HUES64 (cell line): ENCODE data around the gene ZDHHC14.
"Not testable (repeated sequence)": the region's sequence is repeated elsewhere in the genome, so short reads cannot be mapped to it uniquely, and the experiment has no call there.

ENCODE experiments used
- H3K27ac ChIP-seq: 2 replicates; pipeline ENCODE4 v1.7.0; 2013; ENCODE audit warnings: low read depth, low read length, inconsistent platforms
- H3K27me3 ChIP-seq: 2 replicates; pipeline ENCODE4 v1.6.1; 2013; ENCODE audit warnings: mild to moderate bottlenecking, low read length; ENCODE audit not compliant: insufficient read depth
- H3K36me3 ChIP-seq: 2 replicates; pipeline ENCODE4 v1.6.1; 2013; ENCODE audit warnings: mild to moderate bottlenecking, low read length; ENCODE audit not compliant: insufficient read depth
- H3K4me1 ChIP-seq: 2 replicates; pipeline ENCODE4 v1.6.1; 2013; ENCODE audit warnings: mild to moderate bottlenecking, low read length, moderate library complexity; ENCODE audit not compliant: insufficient read depth
- H3K4me3 ChIP-seq: 2 replicates; pipeline ENCODE4 v1.5.1; 2013; ENCODE audit warnings: mild to moderate bottlenecking, low read length, moderate library complexity
- H3K9ac ChIP-seq: 2 replicates; pipeline ENCODE4 v1.6.1; 2013; ENCODE audit warnings: mild to moderate bottlenecking, low read depth, low read length
- H3K9me3 ChIP-seq: 2 replicates; pipeline ENCODE4 v1.6.1; 2013; ENCODE audit warnings: low read depth, low read length; ENCODE audit not compliant: insufficient read depth
- WGBS: fragments of 150-250, 120-280 bp; methylation state at CpG from one replicate; pipeline ENCODE4 v1.1.7; 2013; ENCODE audit warnings: missing lambda C conversion rate; 5-methylcytosine and 5-hydroxymethylcytosine counted together

The ZDHHC14 gene

DNA sequence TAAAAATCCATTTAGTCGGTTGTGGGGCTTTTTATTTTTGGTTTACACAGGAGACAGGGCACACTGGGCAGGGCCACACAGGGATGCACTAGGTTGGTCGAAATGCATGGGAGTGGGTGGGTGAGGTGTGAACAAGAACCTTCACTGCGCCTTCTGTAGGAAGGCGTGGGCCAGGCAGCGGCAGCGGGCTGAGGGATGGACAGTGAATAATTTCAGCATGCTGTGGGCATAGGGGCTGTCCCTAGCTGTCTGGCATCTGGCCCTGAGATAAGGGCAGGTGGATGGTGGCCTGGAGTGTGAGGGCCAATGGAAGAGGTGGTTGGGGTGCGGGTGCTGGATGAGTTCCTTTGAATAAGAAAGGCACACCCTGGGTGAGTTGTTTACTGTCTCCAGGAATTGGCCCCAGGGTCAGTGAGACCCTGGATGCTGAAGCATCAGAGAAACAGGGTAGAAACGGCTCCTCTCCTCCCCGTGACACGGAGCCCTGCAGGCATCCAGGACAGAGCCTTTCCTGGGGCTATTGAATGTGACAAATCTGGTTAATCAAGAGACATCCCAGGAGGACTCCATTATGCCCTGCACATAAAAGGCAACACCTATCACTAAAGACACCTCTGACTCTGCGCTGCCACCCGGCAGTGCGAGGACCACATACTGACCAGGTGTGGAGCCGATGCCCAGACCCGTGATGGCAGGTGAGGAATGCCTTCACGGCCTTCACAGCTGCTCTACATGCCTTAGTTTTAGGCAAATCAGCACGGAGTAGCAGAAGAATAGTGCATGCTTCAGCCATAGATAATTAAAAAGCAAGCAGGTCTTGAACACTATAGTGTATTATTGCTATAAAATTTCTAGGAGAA, 319.0 kb downstream of the ZDHHC14 start:
- H3K9ac ChIP-seq: no peak overlapping the region
- 54% methylated on average over 17 of the region's 17 CpGs for WGBS
- H3K27ac ChIP-seq: no peak overlapping the region

DNA sequence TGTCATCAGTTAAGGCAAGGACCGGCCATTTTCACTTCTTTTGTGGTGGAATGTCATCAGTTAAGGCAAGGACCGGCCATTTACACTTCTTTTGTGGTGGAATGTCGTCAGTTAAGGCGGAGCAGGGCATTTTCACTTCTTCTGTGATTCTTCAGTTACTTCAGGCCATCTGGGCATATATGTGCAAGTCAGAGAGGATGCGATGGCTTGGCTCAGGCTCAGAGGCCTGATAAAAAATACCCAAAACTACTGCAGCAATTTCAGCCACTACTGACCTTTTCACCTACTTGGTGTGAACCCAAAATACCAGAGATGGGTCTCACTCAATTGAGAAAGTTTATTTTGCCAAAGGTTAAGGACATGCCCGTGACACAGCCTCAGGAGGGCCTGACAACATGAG, 325.4 kb downstream of the ZDHHC14 start:
- not testable (repeated sequence) for H3K9me3 ChIP-seq, H3K27ac ChIP-seq, H3K4me3 ChIP-seq, H3K36me3 ChIP-seq, H3K9ac ChIP-seq, H3K27me3 ChIP-seq
- 78% methylated on average over 6 of the region's 6 CpGs for WGBS
- peaks cover 12% of the 10 kb centered on the region for H3K4me1 ChIP-seq

More for the DNA sequence above, 319.0 kb downstream of the ZDHHC14 start:
- Histone ChIP-seq H3K9me3 (no peaks in the 10 kb centered on the region), H3K36me3 (no peaks in the 10 kb centered on the region), H3K27me3 (no peaks in the 10 kb centered on the region), H3K4me1 (no peaks in the 10 kb centered on the region), H3K4me3 (no peak overlapping the region)

DNA sequence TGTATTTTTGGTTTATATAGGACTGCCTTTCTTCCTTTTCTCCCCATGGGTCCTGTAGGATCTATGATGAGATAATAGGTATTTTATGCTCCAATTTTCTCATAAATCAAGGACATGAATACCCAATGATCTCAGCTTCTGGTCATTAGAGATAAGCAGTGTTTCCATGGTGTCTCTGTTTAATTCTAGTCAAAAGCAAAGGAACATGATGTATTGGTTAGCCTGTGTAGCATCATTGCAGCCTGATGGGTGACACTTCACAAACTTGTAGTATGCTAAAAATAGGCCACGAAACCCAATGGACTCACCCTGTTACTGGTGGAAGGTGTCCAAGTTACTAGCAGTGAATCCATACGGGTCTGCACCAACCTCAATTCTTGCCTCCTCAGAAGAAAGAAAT, 325.9 kb downstream of the ZDHHC14 start:
- Histone ChIP-seq H3K4me3 (no peak overlapping the region), H3K36me3 (no peaks in the 10 kb centered on the region), H3K27me3 (no peaks in the 10 kb centered on the region), H3K9ac (no peak overlapping the region), H3K27ac (no peak overlapping the region), H3K9me3 (0 out of 2 replicates have a peak, but pooled peaks cover 4% of the 10 kb centered on the region), H3K4me1 (peaks cover 12% of the 10 kb centered on the region)
- 93% methylated on average over 2 of the region's 2 CpGs for WGBS

DNA sequence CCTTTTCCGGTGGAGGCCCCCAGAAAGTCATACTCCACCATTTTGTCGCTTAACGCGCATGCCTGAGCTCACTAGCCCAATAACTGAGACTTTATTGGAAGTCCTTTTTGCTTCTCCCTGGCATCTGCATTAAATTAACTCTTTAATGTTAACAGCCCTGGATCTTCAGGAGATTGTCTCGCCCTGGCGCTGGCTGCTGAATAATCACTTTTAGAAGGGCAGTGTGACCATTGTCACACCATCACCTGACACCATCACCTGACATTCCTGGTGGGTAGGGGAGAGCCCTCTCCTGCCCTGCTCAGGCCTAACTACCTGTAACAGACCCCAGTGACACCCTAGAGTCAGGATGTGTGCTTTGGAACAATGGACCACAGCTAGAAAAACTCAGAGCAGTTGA, 326.6 kb downstream of the ZDHHC14 start:
- H3K9ac ChIP-seq: no peak overlapping the region
- H3K27me3 ChIP-seq: no peaks in the 10 kb centered on the region
- no peaks in the 10 kb centered on the region for H3K36me3 ChIP-seq
- H3K4me1 ChIP-seq: peaks cover 12% of the 10 kb centered on the region
- WGBS: 79% methylated on average over 6 of the region's 6 CpGs
- peak overlapping the region; percentile 74 for H3K27ac ChIP-seq
- 0 out of 2 replicates have a peak, but pooled peaks cover 4% of the 10 kb centered on the region for H3K9me3 ChIP-seq
- H3K4me3 ChIP-seq: no peak overlapping the region

DNA sequence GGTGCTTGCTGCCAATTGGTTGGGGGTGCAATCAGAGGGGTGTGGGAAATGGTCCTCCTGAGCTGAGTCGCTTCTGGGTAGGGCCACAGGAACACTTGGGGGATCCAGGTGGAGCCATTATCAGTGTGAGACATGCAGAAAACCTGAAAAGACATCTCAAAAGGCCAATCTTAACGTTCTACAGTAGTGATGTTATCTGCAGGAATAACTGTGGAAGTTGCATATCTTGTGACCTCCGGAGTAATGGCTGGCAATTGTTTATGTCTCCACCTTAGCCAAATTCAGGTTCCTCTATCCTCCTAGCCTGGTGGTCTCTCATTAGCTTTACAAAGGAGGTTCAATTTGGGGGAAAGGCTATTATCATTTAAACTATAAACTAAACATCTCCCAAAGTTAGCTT, 327.2 kb downstream of the ZDHHC14 start:
- Histone ChIP-seq H3K27me3 (no peaks in the 10 kb centered on the region), H3K4me1 (peaks cover 12% of the 10 kb centered on the region), H3K9me3 (0 out of 2 replicates have a peak, but pooled peaks cover 4% of the 10 kb centered on the region), H3K27ac (peak overlapping the region; percentile 75; the same call in 1 of the 2 replicates), H3K36me3 (no peaks in the 10 kb centered on the region), H3K4me3 (no peak overlapping the region), H3K9ac (no peak overlapping the region)
- 33% methylated on average over 3 of the region's 3 CpGs for WGBS

DNA sequence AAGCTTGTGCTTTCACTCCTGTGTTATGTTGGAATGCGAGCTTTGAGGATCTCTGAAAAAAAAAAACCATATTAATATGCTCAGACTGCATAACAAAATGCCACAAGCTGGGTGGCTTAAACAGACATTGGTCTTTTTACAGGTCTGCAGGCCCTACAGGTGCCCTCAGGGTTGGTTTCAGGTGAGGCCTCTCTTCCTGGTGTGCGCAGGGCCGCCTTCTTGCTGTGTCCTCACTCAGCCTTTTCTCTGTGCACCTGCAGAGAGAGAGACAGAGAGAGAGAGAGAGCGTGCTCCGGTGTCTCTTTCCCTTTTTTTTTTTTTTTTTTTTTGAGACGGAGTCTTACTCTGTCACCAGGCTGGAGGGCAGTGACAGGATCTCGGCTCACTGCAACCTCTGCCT, 327.9 kb downstream of the ZDHHC14 start:
- H3K9me3 ChIP-seq: 0 out of 2 replicates have a peak, but pooled peaks cover 4% of the 10 kb centered on the region
- H3K36me3 ChIP-seq: no peaks in the 10 kb centered on the region
- no peak overlapping the region for H3K9ac ChIP-seq
- H3K4me1 ChIP-seq: peaks cover 12% of the 10 kb centered on the region
- 28% methylated on average over 6 of the region's 7 CpGs for WGBS
- H3K27ac ChIP-seq: peak overlapping the region; percentile 75; the same call in 1 of the 2 replicates
- no peak overlapping the region for H3K4me3 ChIP-seq
- H3K27me3 ChIP-seq: no peaks in the 10 kb centered on the region

DNA sequence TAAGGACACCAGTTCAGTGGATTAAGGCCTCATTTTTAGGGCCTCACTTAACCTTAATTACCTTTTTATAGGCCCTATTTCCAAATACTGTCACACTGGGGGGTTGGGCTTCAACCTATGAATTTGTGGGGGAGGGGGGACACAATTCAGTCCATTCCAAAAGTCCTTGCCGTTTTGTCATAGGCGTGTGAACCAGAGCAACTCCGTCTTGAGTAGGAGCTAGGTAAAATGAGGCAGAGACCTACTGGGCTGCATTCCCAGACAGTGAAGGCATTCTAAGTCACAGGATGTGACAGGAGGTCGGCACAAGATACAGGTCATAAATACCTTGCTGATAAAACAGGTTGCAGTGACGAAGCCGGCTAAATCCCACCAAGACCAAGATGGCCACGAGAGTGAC, 328.6 kb downstream of the ZDHHC14 start:
- H3K9me3 ChIP-seq: 0 out of 2 replicates have a peak, but pooled peaks cover 4% of the 10 kb centered on the region
- no peak overlapping the region for H3K9ac ChIP-seq
- H3K27ac ChIP-seq: peak overlapping the region; percentile 30; the same call in 1 of the 2 replicates
- WGBS: 75% methylated on average over 7 of the region's 7 CpGs
- H3K36me3 ChIP-seq: no peaks in the 10 kb centered on the region
- no peaks in the 10 kb centered on the region for H3K27me3 ChIP-seq
- H3K4me1 ChIP-seq: peaks cover 17% of the 10 kb centered on the region
- no peak overlapping the region for H3K4me3 ChIP-seq

DNA sequence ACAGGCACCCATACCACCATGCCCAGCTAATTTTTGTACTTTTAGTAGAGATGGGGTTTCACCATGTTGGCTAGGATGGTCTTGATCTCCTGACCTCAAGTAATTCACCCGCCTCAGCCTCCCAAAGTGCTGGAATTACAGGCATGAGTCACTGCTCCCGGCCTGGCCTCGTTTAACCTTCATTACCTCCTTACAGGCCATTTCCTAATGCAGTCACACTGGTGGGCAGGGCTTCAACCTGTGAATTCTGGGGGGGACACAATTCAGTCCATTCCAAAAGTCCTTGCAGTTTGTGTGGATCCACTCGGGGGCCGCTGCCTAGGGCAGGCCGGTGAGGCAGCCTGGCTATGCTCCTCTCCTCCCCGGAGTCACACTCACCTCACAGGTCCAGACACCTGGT, 329.6 kb downstream of the ZDHHC14 start:
- H3K9ac ChIP-seq: no peak overlapping the region
- peaks cover 17% of the 10 kb centered on the region for H3K4me1 ChIP-seq
- H3K27ac ChIP-seq: no peak overlapping the region
- 78% methylated on average over 7 of the region's 7 CpGs for WGBS
- no peaks in the 10 kb centered on the region for H3K27me3 ChIP-seq
- no peaks in the 10 kb centered on the region for H3K9me3 ChIP-seq
- no peaks in the 10 kb centered on the region for H3K36me3 ChIP-seq
- H3K4me3 ChIP-seq: no peak overlapping the region

DNA sequence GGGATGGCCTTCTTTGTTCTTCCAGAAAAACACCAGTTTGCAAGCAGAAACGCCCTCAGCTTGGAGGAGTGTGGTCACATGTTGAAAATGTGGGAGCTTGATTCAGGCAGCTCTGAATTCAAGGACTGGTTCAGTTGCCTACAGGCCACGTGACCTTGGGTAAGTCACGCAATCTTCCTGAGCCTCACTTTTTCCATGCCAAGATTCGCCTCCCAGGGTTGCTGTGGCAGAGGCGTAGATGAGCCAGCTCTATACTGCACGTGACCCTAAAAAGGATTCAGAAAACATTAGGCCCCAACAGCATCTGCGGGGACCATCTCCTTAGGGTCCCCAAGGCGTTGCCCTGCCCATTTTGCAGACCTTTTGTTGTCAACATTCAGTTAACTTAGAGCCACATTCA, 330.1 kb downstream of the ZDHHC14 start:
- 90% methylated on average over 8 of the region's 8 CpGs for WGBS
- no peaks in the 10 kb centered on the region for H3K9me3 ChIP-seq
- peaks cover 17% of the 10 kb centered on the region for H3K4me1 ChIP-seq
- no peaks in the 10 kb centered on the region for H3K36me3 ChIP-seq
- no peak overlapping the region for H3K9ac ChIP-seq
- no peak overlapping the region for H3K4me3 ChIP-seq
- no peak overlapping the region for H3K27ac ChIP-seq
- H3K27me3 ChIP-seq: no peaks in the 10 kb centered on the region

DNA sequence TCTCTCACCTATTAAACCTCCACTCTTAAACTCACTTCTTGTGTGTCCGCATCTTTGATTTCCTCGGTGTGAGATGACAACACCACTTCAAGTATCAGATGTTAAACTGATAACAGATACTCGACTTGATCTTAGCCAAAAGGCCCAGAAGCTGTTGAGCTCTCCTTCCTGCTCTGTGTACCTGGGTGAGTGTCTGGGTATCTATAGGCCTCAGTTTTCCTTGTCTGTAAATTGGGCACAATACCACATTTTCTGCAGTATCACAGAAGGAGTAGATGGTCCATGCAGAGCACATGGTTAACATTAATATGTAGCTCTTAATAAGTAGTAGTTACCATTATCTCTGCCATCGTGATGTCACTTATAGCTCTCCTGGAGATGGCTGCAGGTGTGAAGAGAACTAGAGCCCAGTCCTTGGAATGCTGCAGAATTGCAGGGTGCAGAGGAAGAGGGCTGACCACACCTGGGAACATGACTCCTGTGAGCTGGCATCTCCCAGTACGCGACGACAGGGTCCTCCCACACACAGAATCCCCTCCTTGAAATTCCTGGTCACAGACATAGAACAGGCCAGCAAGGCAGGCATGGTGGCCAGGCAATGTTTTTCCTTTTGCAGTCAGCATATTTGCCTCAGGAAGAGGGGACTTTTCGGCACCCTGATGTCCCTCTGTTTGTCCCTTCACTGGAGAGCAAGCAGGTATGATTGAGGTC, 331.8 kb downstream of the ZDHHC14 start:
- H3K9me3 ChIP-seq: no peaks in the 10 kb centered on the region
- H3K27ac ChIP-seq: no peak overlapping the region
- WGBS: 95% methylated on average over 8 of the region's 8 CpGs
- peaks cover 20% of the 10 kb centered on the region for H3K4me1 ChIP-seq
- H3K4me3 ChIP-seq: no peak overlapping the region
- H3K27me3 ChIP-seq: no peaks in the 10 kb centered on the region
- no peaks in the 10 kb centered on the region for H3K36me3 ChIP-seq
- no peak overlapping the region for H3K9ac ChIP-seq

DNA sequence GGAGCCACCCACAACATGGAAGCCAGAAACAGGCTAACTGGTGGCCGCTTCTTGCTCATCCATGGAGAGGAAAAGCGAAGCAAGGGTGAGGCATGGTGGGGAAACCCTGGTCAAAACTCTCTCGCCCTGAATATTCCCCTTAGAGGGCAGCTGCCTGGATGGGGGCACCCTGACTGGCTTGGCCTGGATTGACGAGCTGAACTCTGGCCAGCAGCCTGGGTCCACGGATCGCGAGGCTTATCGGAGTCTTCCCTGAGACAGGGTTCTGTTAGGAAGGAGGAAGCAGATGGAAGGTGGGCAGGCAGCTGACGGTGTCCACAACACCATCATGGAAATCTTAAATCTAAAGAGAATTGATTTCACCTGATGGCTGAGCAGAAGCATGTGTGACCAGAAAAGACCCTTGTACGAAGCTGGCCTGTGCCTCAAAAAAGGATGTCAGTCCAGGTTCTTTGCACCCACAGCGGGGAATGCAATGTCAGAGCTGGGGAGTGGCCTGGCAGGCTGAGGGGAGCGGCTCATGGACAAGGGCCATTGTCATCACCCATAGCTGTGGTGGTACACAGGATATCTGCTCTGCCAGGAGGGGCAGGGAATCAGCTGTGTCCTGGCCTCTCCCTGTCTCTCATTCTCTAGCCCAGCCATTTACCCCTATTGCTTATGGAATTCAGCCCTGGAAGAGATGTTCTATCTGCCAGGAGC, 332.6 kb downstream of the ZDHHC14 start:
- no peak overlapping the region for H3K27ac ChIP-seq
- no peaks in the 10 kb centered on the region for H3K9me3 ChIP-seq
- 96% methylated on average over 12 of the region's 12 CpGs for WGBS
- no peak overlapping the region for H3K9ac ChIP-seq
- H3K27me3 ChIP-seq: no peaks in the 10 kb centered on the region
- no peak overlapping the region for H3K4me3 ChIP-seq
- H3K36me3 ChIP-seq: no peaks in the 10 kb centered on the region
- peaks cover 14% of the 10 kb centered on the region for H3K4me1 ChIP-seq
